DOHH2 (cell line): ENCODE data around the gene DSCAM.

ENCODE experiments used
- EZH2phosphoT487 ChIP-seq: fragments of 200-600 bp; sonication (generic); IDR thresholded peaks from 2 replicates; pipeline ENCODE4 v1.6.1; 2017; ENCODE audit warnings: borderline replicate concordance, mild to moderate bottlenecking, antibody characterized with exemption, low read length, moderate library complexity, mixed read lengths
- TF ChIP-seq, protein P1 (sequence below): fragments of 200-600 bp; sonication (generic); IDR thresholded peaks from one replicate; pipeline ENCODE4 v1.5.1; 2014; ENCODE audit warnings: antibody characterized with exemption, mild to moderate bottlenecking, low read depth, low read length; ENCODE audit not compliant: poor library complexity, severe bottlenecking

DNA sequence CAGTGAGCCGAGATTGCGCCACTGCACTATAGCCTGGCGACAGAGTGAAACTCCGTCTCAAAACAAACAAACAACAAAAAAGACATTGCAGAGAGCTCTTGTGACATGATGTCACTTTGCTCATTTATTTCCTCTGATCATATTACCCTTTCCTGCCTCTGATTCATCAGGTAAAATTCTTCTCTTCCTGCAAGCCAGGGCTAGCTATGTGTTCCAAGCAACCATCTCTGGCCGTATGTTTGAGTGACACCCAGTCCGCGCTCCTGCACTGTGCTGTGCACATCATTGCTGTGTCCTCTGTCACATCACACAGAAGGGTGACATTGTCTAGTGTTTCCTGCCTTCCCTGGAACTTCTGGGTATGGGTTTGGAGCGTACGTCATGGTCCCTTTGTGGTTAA lies 728.4 kb downstream of the DSCAM start:
- TF ChIP-seq, protein P1, sequence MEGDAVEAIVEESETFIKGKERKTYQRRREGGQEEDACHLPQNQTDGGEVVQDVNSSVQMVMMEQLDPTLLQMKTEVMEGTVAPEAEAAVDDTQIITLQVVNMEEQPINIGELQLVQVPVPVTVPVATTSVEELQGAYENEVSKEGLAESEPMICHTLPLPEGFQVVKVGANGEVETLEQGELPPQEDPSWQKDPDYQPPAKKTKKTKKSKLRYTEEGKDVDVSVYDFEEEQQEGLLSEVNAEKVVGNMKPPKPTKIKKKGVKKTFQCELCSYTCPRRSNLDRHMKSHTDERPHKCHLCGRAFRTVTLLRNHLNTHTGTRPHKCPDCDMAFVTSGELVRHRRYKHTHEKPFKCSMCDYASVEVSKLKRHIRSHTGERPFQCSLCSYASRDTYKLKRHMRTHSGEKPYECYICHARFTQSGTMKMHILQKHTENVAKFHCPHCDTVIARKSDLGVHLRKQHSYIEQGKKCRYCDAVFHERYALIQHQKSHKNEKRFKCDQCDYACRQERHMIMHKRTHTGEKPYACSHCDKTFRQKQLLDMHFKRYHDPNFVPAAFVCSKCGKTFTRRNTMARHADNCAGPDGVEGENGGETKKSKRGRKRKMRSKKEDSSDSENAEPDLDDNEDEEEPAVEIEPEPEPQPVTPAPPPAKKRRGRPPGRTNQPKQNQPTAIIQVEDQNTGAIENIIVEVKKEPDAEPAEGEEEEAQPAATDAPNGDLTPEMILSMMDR = no peak
- no peak for TF ChIP-seq EZH2phosphoT487
